GM12878 (cell line): ENCODE results near the gene DGKE. TPM values are rescaled to one million over a fixed set of nuclear protein-coding genes. Genes with fewer than 3 reads are reported as not detected.
A peak's percentile ranks its signal among the peaks of the same experiment; 100 is the strongest.

ENCODE experiments used
- ASH2L ChIP-seq: fragments of 300-600, 200-600 bp; sonication (generic); IDR thresholded peaks from 2 replicates; pipeline ENCODE4 v1.6.1; 2017; ENCODE audit warnings: low read depth, mild to moderate bottlenecking, borderline replicate concordance
- BCL11A ChIP-seq: IDR thresholded peaks from 2 replicates; pipeline ENCODE4 v1.6.1; 2011; ENCODE audit warnings: low read depth, low read length
- BHLHE40 ChIP-seq, 2 experiments: fragments of 450-650 bp in 1 of 2; IDR thresholded peaks; 2 replicates each; pipeline ENCODE4 v1.6.1; 2011 to 2017; ENCODE audit warnings: low read depth in 2 of 2, borderline replicate concordance in 1 of 2, improper control_type of control experiment in 1 of 2, low read length in 1 of 2, mild to moderate bottlenecking in 1 of 2
- CEBPB ChIP-seq, 2 experiments: fragments of 150-350 bp in 1 of 2; IDR thresholded peaks; 2 replicates each; pipeline ENCODE4 v1.6.1; 2012 to 2014; ENCODE audit warnings: low read depth in 2 of 2, low read length in 2 of 2, borderline replicate concordance in 1 of 2, inconsistent platforms in 1 of 2
- CREB1 ChIP-seq: IDR thresholded peaks from 2 replicates; pipeline ENCODE4 v1.6.1; 2012; ENCODE audit warnings: low read depth, mild to moderate bottlenecking, inconsistent platforms
- CREM ChIP-seq: IDR thresholded peaks from 2 replicates; pipeline ENCODE4 v1.6.1; 2014; ENCODE audit warnings: antibody characterized with exemption, low read depth
- DPF2 ChIP-seq: fragments of 450-650 bp; IDR thresholded peaks from 2 replicates; pipeline ENCODE4 v1.6.1; 2017; ENCODE audit warnings: mild to moderate bottlenecking
- EZH2 ChIP-seq: IDR thresholded peaks from 2 replicates; pipeline ENCODE4 v1.6.1; 2012; ENCODE audit warnings: low read depth, mild to moderate bottlenecking, control low read depth, inconsistent platforms, low read length, borderline replicate concordance; ENCODE audit not compliant: control insufficient read depth
- GATAD2B ChIP-seq: fragments of 450-650 bp; conservative IDR thresholded peaks from 2 replicates; pipeline ENCODE4 v1.6.1; 2017; ENCODE audit warnings: low read depth, mild to moderate bottlenecking, moderate library complexity
- MXI1 ChIP-seq: fragments of 150-350 bp; IDR thresholded peaks from 2 replicates; pipeline ENCODE4 v1.6.1; 2011; ENCODE audit warnings: low read depth, mild to moderate bottlenecking, inconsistent platforms, low read length, improper control_type of control experiment
- MYC ChIP-seq: IDR thresholded peaks from 2 replicates; pipeline ENCODE4 v1.6.1; 2011; ENCODE audit warnings: mild to moderate bottlenecking, low read length, moderate library complexity, inconsistent platforms; ENCODE audit not compliant: insufficient read depth, insufficient replicate concordance, insufficient read length, severe bottlenecking
- NBN ChIP-seq: fragments of 450-650 bp; IDR thresholded peaks from 2 replicates; pipeline ENCODE4 v1.6.1; 2016
- NFYA ChIP-seq: IDR thresholded peaks from 2 replicates; pipeline ENCODE4 v1.6.1; 2011; ENCODE audit warnings: low read depth, mild to moderate bottlenecking, low read length, improper control_type of control experiment, borderline replicate concordance
- POLR2A ChIP-seq: IDR thresholded peaks from 2 replicates; pipeline ENCODE4 v1.6.1; 2011; ENCODE audit warnings: low read depth, mild to moderate bottlenecking, low read length
- RUNX3 ChIP-seq: IDR thresholded peaks from 2 replicates; pipeline ENCODE4 v1.6.1; 2012; ENCODE audit warnings: low read length, inconsistent platforms
- SIN3A ChIP-seq: IDR thresholded peaks from 2 replicates; pipeline ENCODE4 v1.6.1; 2012; ENCODE audit warnings: low read depth, low read length, improper control_type of control experiment
- SMAD5 ChIP-seq: IDR thresholded peaks from 2 replicates; pipeline ENCODE4 v1.6.1; 2016; ENCODE audit warnings: antibody characterized with exemption, low read depth
- SMC3 ChIP-seq: IDR thresholded peaks from 2 replicates; pipeline ENCODE4 v1.6.1; 2011; ENCODE audit warnings: low read length, improper control_type of control experiment, borderline replicate concordance
- SRF ChIP-seq, 2 experiments: IDR thresholded peaks; 2 replicates each; pipeline ENCODE4 v1.6.1; 2011; ENCODE audit warnings: low read depth in 2 of 2, low read length in 2 of 2, mild to moderate bottlenecking in 1 of 2, moderate library complexity in 1 of 2
- YBX1 ChIP-seq: fragments of 450-650 bp; IDR thresholded peaks from 2 replicates; pipeline ENCODE4 v1.6.1; 2016; ENCODE audit warnings: antibody characterized with exemption
- YY1 ChIP-seq: IDR thresholded peaks from 2 replicates; pipeline ENCODE4 v1.6.1; 2011; ENCODE audit warnings: low read depth, mild to moderate bottlenecking, low read length
- ZBTB11 ChIP-seq: fragments of 450-650 bp; formaldehyde crosslinking; IDR thresholded peaks from 2 replicates; pipeline ENCODE4 v1.5.0; 2022; ENCODE audit warnings: mild to moderate bottlenecking, missing genetic modification characterization
- ZBTB40 ChIP-seq: fragments of 450-650 bp; IDR thresholded peaks from 2 replicates; pipeline ENCODE4 v1.6.1; 2016; ENCODE audit warnings: mild to moderate bottlenecking, moderate library complexity, borderline replicate concordance
- polyA plus RNA-seq, 11 experiments: library from polyadenylated mRNA; depleted of rRNA in 4 of 11; unstranded in 6 of 11; stranded (reverse) in 5 of 11; fragments of >200 nt; fragmentation: Nextera tagmentation in 4 of 11; fragmentation: Illumina TruSeq in 1 of 11; extraction: Ambion mirVana in 4 of 11; extraction: Trizol in 1 of 11; gene quantifications; 1 replicate in 1 of 11; 2 replicates in 10 of 11; pipeline versions ENCODE4 v1.2.1 to v1.2.3, GENCODE V29; 2011 to 2016; ENCODE audit warnings: inconsistent platforms in 2 of 11, missing spikeins in 2 of 11, low read depth in 1 of 11
- total RNA-seq, 4 experiments: library from RNA; depleted of rRNA in 3 of 4; stranded (reverse); fragments of >200 nt in 3 of 4; fragmentation: Illumina TruSeq in 1 of 4; extraction: Trizol in 1 of 4; gene quantifications; 2 replicates each; pipeline versions ENCODE4 v1.2.1 to v1.2.3, GENCODE V29; 2013 to 2021

The DGKE gene
- total and polyA plus RNA-seq, 10 of the 15 experiments (the other 5 are each of a cell fraction or from before 2014, with no cell fraction given): 2.8 to 18.0 (median 11.6) TPM

- TF ChIP-seq ASH2L (0 out of 2 replicates have a peak, but pooled peaks have one; percentile 30), CREB1 (peak; percentile 37; the same call in 1 of the 2 replicates), MXI1 (peak; percentile 71), NBN (0 out of 2 replicates have a peak, but pooled peaks have one; percentile 56), GATAD2B (peak; percentile 71; the same call in 1 of the 2 replicates), SMC3 (no peak), BHLHE40 (IDR thresholded peaks at IDR 0.05; ENCODE audit: borderline replicate concordance in 1 of 2, low read depth in 2 of 2, low read length in 1 of 2) (peak in 1 of 2 experiments; percentile 71; a peak in 2 of 4 replicates), POLR2A (peak; percentile 30; the same call in 1 of the 2 replicates), NFYA (no peak), CEBPB (IDR thresholded peaks at IDR 0.05; ENCODE audit: borderline replicate concordance in 1 of 2, low read depth in 2 of 2, low read length in 2 of 2) (no peak), MYC (peak; percentile 38), ZBTB11 (CRISPR knock-in tag) (peak; percentile 56; the same call in 1 of the 2 replicates), SIN3A (peak; percentile 65; the same call in 1 of the 2 replicates), EZH2 (no peak), YBX1 (no peak), RUNX3 (peak; percentile 67; the same call in 1 of the 2 replicates), ZBTB40 (peak; percentile 71), BCL11A (no peak), CREM (0 out of 2 replicates have a peak, but pooled peaks have one; percentile 27), SMAD5 (no peak), YY1 (0 out of 2 replicates have a peak, but pooled peaks have one; percentile 25), SRF (IDR thresholded peaks at IDR 0.05; ENCODE audit: low read depth in 2 of 2, low read length in 2 of 2) (0 out of 4 replicates have a peak, but pooled peaks of 1 of the 2 experiments have one; percentile 39), DPF2 (0 out of 2 replicates have a peak, but pooled peaks have one; percentile 4)
Measured at GRCh38 chr17:56834380-56835263, 671 bp downstream of the DGKE start (continued).
